Osteoblast (primary cell): ENCODE results near the gene PLCL2. TPM values are rescaled to one million over a fixed set of nuclear protein-coding genes. Genes with fewer than 3 reads are reported as not detected.

ENCODE experiments used
- DNase-seq: peaks from one replicate; pipeline ENCODE4 v3.0.0; 2011; ENCODE audit warnings: low spot score, mixed read lengths; ENCODE audit not compliant: insufficient read length; ENCODE audit errors: missing footprints
- H2AFZ ChIP-seq: 2 replicates; pipeline ENCODE4 v1.6.0; 2011; ENCODE audit warnings: mild to moderate bottlenecking, low read length
- H3K27ac ChIP-seq: 2 replicates; pipeline ENCODE4 v1.5.1; 2011; ENCODE audit warnings: mild to moderate bottlenecking, low read depth, low read length, moderate library complexity
- H3K27me3 ChIP-seq: 2 replicates; pipeline ENCODE4 v1.6.0; 2012; ENCODE audit warnings: mild to moderate bottlenecking, control low read depth, inconsistent platforms, low read length, moderate library complexity; ENCODE audit not compliant: insufficient read depth
- H3K36me3 ChIP-seq: 2 replicates; pipeline ENCODE4 v1.5.1; 2011; ENCODE audit warnings: mild to moderate bottlenecking, low read length, control low read depth, moderate library complexity; ENCODE audit not compliant: insufficient read depth
- H3K4me1 ChIP-seq: 2 replicates; pipeline ENCODE4 v1.5.1; 2011; ENCODE audit warnings: mild to moderate bottlenecking, low read length, control low read depth, moderate library complexity; ENCODE audit not compliant: insufficient read depth
- H3K4me2 ChIP-seq: 2 replicates; pipeline ENCODE4 v1.6.0; 2011; ENCODE audit warnings: mild to moderate bottlenecking, low read length; ENCODE audit not compliant: insufficient read depth
- H3K4me3 ChIP-seq: fragments of 200-600 bp; sonication (generic); 3 replicates; pipeline ENCODE4 v1.5.1; 2012; ENCODE audit warnings: mild to moderate bottlenecking, low read length, inconsistent platforms; ENCODE audit not compliant: insufficient read depth
- H3K79me2 ChIP-seq: 2 replicates; pipeline ENCODE4 v1.6.0; 2012; ENCODE audit warnings: mild to moderate bottlenecking, low read length, control low read depth, inconsistent platforms; ENCODE audit not compliant: insufficient read depth
- H3K9me3 ChIP-seq: 2 replicates; pipeline ENCODE4 v1.5.1; 2011; ENCODE audit warnings: low read depth, low read length, control low read depth
- H4K20me1 ChIP-seq: 2 replicates; pipeline ENCODE4 v1.6.0; 2012; ENCODE audit warnings: mild to moderate bottlenecking, low read length, control low read depth; ENCODE audit not compliant: insufficient read depth
- CTCF ChIP-seq: IDR thresholded peaks from 2 replicates; pipeline ENCODE4 v1.5.1; 2011; ENCODE audit warnings: mild to moderate bottlenecking, low read depth, low read length, moderate library complexity; ENCODE audit errors: extremely low read depth
- total RNA-seq: library from RNA; depleted of rRNA; stranded (reverse); fragments of >200 nt; gene quantifications from 2 replicates; pipeline ENCODE4 v1.2.3, GENCODE V29; 2012

Gene PLCL2
- total RNA-seq, 1 donor = 5.1 TPM

GRCh38 chr3:16943857-16944256 is 59.1 kb downstream of the PLCL2 start:
- no peak for TF ChIP-seq CTCF
- DNase-seq = no peak

GRCh38 chr3:16944356-16944755 is 59.6 kb downstream of the PLCL2 start:
- Histone ChIP-seq H3K27ac (no peak overlapping the region), H3K4me1 (no peaks in the 10 kb centered on the region), H3K4me2 (no peak overlapping the region), H3K36me3 (no peaks in the 10 kb centered on the region), H3K27me3 (no peaks in the 10 kb centered on the region), H3K79me2 (no peaks in the 10 kb centered on the region), H3K9me3 (no peaks in the 10 kb centered on the region), H3K4me3 (no peak overlapping the region), H4K20me1 (no peaks in the 10 kb centered on the region), H2AFZ (no peak overlapping the region)
- TF ChIP-seq CTCF = no peak
- DNase-seq = no peak

More at GRCh38 chr3:16943857-16944256, 59.1 kb downstream of the PLCL2 start:
- no peak overlapping the region for H3K4me3 ChIP-seq
- no peak overlapping the region for H2AFZ ChIP-seq
- no peaks in the 10 kb centered on the region for H4K20me1 ChIP-seq
- H3K27me3 ChIP-seq = no peaks in the 10 kb centered on the region
- H3K79me2 ChIP-seq = no peaks in the 10 kb centered on the region
- no peaks in the 10 kb centered on the region for H3K4me1 ChIP-seq
- H3K36me3 ChIP-seq = no peaks in the 10 kb centered on the region
- H3K9me3 ChIP-seq = no peaks in the 10 kb centered on the region
- no peak overlapping the region for H3K4me2 ChIP-seq
- H3K27ac ChIP-seq = no peak overlapping the region

- Histone ChIP-seq H3K4me2 (no peak overlapping the region), H3K4me3 (no peak overlapping the region), H4K20me1 (no peaks in the 10 kb centered on the region), H3K79me2 (no peaks in the 10 kb centered on the region), H3K36me3 (no peaks in the 10 kb centered on the region), H3K9me3 (no peaks in the 10 kb centered on the region), H3K27me3 (no peaks in the 10 kb centered on the region), H2AFZ (no peak overlapping the region), H3K27ac (no peak overlapping the region), H3K4me1 (no peaks in the 10 kb centered on the region)
- DNase-seq = no peak
- TF ChIP-seq CTCF = no peak
Observed at GRCh38 chr3:16945330-16945729, 60.6 kb downstream of the PLCL2 start.

- TF ChIP-seq CTCF = no peak
- no peak for DNase-seq
- no peak overlapping the region for H3K4me3 ChIP-seq
Observed at GRCh38 chr3:16950282-16950681, 65.5 kb downstream of the PLCL2 start.

More at GRCh38 chr3:16950282-16950681, 65.5 kb downstream of the PLCL2 start:
- no peak overlapping the region for H3K4me2 ChIP-seq
- no peaks in the 10 kb centered on the region for H3K27me3 ChIP-seq
- H4K20me1 ChIP-seq = no peaks in the 10 kb centered on the region
- H3K27ac ChIP-seq = no peak overlapping the region
- H3K79me2 ChIP-seq = no peaks in the 10 kb centered on the region
- H3K36me3 ChIP-seq = no peaks in the 10 kb centered on the region
- no peak overlapping the region for H2AFZ ChIP-seq
- H3K9me3 ChIP-seq = no peaks in the 10 kb centered on the region
- no peaks in the 10 kb centered on the region for H3K4me1 ChIP-seq
